HG03571 (cell line): ENCODE measurements around the gene ZNF518B.
"Not testable (repeated sequence)": the region's sequence is repeated elsewhere in the genome, so short reads cannot be mapped to it uniquely, and the experiment has no call there.

Experiments used
- ATAC-seq: cut with Tn5 transposase; IDR thresholded peaks from one replicate; pipeline ENCODE4 v1.9.1; 2021; ENCODE audit not compliant: unreplicated experiment

The ZNF518B gene

DNA sequence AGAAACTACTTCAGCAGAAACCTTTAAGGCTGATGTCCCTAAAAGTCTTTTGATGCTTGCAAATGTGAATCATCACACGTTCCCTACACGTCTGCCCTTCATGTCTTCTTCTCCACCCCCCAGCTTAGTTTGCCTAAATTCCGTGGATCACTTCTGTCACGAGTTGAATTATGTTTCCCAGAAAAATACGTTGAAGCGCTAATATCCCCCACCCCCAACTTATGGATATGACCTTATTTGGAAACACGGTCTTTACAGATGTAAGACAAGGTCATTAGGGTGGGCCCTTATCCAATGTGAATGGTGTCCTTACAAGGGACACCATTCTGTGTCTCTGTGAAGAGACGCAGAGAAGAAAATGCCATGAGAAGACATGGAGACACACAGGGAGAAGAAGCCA, 2.1 kb upstream of the ZNF518B start:
- no peak for ATAC-seq

DNA sequence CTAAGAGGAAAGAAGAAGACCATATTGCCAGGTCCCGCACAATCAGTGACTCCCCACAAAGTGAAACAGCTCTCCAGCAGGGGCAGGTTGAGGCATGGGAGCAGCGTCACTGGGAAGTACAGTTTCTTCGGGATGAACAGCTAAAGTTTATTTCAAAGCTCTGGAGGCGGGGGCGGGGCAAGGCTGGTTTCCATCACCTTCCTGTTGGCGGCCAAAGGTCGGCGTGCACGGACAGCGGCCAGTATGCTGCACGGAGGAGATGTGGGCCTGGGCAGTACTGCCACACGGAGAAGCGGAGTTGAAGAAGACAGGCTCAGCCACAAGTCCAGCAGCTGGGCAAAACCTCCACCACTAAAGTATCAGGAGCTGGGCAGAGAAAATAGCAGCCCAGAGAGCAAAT, 951 bp upstream of the ZNF518B start:
- ATAC-seq: no peak

DNA sequence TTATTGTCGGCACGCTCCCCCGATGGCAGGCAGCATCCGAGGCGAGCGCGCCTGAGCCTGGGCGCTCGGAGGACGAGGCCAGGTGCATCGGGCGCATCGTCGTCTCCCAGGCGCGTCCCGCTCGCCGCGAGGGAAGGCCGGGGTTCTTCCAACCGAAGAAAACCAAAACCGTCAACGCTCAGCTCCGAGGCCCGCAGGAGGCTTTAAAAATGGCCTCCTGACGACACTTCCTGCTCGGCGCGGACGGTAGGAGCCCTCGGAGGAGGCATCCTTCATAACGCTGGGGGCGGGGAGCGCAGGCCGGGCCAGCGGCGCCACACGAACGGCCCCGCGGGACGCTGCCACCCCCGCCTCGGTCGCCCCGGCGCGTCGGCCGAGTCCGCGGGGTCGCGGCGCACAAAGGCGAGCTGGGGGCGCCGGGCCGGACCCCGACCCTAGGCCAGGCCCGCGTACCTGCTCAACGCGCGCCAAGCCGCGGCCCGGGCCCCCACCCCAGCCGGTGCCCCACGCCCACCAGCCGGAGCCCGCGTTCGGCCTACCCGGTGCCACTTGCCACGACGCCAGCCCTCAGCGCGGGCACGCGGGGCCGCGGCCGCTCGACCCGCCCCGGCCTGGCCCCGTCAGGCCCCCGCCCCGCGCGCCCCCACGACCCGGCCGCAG, 501 bp downstream of the ZNF518B start:
- ATAC-seq: peak; percentile 71

DNA sequence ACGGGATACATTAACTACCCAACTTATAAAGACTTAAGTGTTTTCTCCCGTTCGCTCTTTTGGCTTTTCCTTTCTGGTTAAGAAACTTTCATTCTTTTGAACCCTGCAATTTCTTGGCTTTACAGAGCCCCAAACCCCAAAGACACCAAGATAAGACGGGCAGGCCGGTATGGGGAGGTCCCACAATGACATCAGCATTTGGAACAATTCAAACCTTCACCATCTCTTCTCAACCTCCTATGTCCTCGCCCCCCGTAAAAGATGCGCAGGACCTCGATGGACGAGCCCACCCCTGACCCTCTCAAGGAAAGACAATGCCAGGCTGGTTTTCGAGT, 999 bp downstream of the ZNF518B start:
- ATAC-seq: no peak

DNA sequence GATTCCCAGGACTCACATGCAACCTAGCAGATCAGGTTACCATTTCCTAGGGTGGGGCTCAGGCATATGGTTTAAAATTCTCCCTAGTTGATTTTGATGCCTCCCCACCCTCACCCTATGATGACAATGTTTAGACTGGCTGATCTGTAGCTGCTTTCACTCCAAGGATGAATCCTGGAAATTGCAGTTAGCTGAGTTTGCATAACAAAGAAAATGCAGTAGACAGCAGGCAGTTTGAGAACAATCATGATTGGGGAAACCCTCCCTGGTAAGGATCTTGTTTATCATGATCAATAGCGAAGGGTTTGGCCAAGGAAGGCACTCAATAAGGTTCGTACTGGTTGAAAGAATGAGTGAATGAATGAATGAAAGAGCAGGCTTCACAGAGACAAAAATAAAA, 2.1 kb downstream of the ZNF518B start:
- ATAC-seq: no peak

DNA sequence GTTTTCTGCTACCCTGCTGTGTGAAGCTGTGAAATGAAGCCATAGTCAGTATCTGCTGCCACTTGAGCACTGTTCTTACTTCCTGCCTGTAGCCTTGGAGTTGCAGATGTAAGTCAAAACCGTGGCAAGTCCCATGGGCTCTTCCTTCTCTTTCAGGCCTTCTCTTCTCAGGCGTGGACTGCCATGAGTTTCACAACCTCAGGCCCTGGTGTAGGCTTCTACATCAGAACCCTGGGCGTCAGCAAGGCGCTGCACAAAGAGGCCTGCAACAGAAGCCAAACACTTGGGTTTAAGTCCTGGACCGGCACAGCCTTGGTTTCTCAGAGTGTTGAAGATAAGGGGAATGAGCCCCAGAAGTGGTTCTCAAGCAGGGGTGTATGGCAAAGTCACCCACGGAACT, 2.5 kb downstream of the ZNF518B start:
- no peak for ATAC-seq

DNA sequence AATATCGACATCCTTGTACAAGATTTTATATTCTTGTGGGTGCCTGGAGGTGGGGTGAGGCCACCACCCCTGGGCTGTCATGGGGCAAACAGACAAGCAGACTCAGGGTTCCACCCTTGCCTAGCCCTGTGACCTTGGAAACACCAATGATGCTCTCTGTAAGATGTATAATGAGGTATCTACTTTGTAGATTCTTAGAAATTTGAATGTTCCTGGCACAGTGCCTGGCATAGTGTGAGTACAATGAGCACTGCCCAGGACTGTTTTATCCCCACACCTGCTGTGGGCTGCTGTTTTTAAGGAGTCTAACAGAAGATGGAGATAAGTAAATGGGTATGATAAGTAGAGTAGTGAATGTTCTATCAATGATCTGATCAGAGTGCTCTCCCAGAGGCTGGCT, 3.1 kb downstream of the ZNF518B start:
- no peak for ATAC-seq

DNA sequence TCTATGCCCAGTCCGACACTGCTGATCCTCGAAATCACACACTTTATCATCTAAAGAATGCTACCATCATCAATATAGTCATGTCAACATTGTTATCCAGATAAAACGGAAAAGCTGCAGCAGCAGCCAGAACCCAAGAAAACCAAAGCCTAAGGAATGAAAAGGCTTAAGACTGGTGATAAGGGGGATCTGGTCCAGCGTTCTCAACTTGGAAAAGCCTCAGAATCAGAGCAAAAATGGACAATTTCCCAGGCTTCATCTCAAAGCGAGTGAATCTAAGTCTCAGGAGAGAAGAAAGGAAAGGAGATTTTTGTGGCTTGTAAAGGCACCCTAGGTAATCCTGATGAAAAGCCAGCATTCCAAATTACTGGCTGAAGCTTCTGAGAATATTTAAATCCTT, 8.2 kb downstream of the ZNF518B start:
- ATAC-seq: no peak

DNA sequence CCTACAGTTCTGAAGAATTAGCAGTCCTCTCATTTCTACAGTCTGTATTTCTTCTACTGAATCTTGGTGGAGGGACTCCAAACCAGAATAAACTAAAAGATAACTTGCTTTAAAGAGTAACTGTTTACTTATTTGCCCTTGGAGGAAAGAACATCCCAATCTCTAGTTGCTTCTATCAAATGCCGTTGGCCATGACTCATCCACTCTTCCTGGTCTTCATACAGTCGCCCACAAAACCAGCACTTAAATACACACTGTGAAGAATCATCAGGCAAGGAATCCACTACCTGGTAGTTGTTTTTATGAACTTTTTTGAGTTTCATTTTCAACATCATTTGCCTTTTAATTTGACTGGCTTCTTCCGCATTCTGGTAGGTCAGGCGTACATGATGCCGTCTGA, 14.2 kb downstream of the ZNF518B start:
- no peak for ATAC-seq

DNA sequence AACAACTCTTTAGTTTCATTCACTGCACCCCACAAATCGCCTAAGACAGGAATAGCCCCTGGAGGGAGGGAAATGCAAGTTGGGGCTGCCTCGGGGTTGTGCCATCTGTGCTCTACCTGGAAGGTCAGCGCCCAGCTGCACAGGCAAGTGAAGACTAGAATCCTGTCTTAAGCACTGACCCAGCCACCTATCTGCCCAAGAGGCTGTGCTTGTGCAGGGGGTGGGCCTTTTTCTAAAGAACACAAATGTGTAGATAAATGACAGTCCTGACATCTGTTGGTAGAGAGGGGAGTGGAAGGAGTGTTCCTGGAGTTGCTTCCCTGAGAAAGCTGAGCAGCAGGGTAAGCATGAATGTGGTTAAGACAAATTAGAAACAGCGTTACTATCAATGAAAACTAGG, 15.7 kb downstream of the ZNF518B start:
- no peak for ATAC-seq

DNA sequence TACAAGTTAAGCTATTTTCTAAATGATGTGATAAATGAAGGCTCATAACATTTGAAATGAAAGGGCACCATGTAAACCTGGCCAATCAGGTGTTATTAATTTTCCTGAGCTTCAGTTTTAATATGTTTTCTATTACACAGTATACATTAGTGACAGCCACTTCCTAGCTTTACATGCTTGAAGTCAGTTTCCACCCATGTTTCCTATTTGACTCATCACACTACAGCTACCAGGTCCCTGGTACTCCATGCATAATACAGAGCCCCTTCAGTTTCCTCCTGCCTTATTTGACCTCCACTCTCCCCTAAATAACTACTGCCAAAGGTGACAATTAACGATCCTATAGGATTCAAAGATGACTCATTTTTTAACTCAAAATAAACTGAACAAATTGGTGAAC, 18.3 kb downstream of the ZNF518B start:
- ATAC-seq: no peak

DNA sequence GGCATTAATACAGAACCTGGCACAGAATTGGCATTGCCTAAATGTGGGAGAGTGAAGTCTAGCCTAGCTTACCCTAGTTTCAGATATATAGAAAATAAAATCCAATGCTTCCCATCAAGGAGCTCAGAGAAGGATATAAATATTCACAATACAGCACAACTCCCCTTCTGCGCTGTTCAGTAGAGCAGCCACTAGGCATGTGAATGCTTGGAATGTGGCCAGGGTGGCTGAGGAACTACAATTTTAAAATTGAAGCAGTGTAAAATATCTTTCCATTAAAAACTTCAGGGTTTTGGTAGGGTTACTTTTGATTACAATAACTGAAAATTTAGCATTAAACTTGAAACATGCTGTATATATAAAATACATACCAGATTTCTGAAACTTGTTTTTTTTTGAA, 19.5 kb downstream of the ZNF518B start:
- ATAC-seq: no peak

DNA sequence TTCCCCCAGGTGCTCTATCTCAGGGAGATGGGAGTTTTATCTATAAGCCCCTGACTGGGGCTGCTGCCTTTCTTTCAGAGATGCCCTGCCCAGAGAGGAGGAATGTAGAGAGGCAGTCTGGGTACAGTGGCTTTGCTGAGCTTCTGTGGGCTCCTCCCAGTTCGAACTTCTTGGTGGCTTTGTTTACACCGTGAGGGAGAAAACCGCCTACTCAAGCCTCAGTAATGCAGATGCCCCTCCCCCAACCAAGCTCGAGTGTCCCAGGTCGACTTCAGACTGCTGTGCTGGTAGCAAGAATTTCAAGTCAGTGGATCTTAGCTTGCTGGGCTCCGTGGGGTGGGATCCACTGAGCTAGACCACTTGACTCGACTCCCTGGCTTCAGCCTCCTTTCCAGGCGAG, 29.5 kb downstream of the ZNF518B start:
- ATAC-seq: not testable (repeated sequence)

DNA sequence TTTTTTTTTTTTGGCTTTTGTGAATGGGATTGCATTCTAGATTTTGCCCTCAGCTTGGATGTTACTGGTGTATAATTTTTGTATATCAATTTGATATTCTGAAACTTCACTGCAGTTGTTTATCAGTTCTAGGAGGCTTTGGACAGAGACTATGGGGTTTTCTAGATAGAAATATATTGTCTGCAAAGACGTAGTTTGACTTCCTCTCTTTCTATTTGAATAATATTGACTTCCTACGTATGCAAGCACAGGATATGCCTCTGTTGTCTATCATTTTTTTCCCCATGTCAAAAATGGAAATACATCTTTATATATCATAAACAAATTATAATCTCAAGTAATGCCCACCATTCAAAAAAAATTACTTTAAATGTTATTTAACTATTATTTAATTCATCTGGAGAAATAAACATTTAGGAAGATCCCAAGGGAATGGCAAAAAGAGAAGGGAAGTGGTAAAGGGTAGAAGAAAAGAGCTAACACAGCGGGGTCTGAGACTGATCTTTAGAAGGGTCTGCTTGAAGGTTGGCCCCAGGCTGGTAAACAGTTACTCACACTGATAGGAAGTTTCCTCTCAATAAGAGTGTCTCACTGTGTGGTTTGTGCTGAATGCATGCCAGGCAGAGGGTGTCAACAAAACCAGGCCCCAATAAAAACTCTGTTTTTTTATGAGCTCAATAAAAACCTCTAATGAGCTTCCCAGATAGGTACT, 35.7 kb downstream of the ZNF518B start:
- no peak for ATAC-seq

DNA sequence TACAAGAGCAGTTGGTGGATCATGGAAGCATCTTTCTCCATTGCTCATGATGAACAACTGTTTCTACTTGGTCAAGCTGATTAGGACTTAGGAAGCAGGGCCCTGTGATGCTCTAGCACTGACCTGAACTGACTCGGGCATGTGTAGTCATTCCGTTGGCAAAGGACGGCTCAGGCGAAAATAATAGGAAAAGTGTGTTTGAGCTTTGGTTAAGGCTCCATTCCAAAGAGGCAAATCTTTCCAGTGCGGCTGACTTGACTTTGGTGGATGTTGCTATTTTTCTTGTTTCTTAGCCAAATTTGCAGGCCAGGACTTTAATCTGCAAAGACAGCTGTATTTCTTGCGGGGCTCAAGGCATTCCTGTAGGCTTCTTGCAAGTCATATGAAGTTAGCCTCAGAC, 39.5 kb downstream of the ZNF518B start:
- ATAC-seq: no peak

DNA sequence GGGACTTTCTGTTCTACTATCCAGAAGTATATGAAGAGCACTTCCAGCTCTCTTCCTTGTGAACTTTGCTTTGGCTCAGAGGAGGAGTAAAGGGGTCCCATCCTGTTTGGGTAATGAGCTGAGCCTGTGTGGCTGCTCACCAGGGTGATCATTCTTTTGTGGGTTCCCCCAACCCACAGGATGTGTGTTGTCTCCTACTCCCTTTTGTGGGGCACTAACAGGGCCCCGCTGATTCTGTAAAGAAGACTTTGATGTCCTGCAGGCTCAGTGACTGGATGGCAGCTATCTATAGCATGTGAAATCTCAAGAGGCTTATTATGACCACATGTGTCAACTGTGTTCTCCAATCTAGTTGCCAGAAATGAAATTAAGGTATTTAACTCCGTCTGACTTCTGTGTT, 40.8 kb downstream of the ZNF518B start:
- ATAC-seq: no peak

DNA sequence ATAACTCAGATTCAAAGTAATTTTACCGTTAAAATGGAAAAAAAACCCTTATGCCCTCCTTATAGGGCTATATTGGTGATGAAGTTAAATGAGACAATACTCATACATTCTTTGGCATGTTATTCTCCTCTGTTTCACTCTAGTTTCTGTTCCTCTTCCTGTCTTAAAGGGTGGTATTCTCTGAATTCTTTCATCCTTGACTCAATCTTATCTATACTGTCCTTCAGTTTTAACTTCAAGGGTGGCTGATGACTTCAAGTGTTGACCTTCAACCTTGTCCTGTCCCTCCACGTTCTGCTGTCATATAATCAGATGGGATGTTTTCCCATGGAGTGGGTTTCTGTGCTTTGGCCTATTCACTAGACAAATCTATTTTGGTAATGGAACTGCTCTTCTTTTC, 44.0 kb downstream of the ZNF518B start:
- ATAC-seq: peak; percentile 87

DNA sequence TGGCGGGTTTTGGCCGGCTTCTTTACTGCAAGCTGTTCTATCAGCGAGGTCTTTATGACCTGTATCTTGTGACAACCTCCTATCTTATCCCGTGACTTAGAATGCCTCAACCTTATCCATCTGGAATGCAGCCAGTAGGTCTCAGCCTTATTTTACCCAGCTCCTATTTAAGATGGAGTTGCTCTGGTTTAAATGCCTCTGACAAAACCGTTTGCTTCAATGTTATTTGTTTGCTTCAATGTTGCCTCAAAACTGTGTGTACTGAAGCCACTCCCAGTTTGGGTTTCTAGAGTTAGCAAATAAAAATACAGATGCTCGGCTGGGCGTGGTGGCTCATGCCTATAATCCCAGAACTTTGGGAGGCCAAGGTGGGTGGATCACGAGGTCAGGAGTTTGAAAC, 51.6 kb downstream of the ZNF518B start:
- no peak for ATAC-seq

DNA sequence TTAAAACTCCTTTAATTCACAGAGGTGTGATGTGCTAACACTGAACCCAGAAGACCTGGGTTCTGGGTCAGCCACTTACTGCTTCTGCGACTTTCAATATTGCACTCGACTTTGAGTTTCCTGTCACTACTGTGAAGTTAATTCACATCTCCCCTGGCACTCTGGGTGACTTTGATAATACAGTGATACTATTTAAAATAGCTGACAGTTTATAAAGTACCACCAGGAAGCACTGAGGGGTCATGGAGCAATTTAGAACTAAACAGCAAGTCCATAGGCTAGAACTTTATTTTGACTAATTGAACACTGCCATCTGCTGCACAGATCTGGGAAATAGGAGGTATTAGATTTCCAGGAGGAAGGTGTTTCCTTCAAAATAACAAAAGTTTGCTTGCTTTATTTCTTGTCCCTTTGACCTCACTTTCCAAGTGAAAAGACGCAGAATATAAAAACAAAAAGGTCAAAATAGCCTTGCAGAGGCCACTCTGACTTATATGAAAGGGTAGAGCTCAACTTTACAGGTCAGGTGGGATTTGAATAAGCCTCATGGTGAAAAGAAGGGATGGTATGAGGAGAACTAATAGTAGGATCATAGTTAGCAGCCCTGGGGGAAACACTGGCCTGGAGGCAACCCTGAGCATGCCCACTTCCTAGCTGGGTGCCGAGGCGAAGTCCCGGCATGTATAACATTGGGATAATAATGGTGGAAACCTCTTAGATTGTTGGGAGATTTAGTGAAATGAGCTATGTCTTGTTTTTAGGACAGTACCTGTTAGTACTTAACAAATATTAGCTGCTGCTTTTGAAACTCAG, 53.4 kb downstream of the ZNF518B start:
- ATAC-seq: no peak

DNA sequence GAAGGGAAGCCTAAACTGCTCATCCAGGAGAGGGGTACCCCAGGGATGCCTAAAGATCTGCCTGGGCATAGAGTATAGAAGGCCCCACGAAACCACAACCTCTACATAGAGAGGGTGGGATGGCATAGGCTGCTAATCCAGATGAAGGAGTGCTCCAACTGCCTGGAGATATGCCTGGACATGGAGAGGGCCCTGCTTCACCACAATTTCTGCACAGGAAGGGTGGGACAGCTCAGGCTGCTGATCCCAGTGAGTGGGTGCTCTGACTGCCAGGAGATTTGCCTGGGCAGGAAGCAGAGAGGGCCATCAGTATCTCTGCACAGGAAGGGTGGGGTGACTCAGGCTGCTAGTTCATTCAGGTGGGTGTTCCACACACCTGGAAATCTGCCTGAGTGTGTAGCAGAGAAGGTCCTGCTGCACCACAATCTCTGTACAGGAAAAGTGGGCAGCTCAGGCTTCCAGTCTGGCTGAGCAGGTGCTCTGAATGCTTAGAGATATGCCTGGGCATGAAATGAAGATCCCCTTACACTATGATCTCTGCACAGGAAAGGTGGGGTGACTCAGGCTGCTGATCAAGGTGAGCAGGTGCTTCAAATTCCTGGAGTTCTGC, 61.1 kb downstream of the ZNF518B start:
- ATAC-seq: no peak
